Measurements from ENCODE around the gene SREBF1. TPM values are rescaled to one million over a fixed set of nuclear protein-coding genes. Genes with fewer than 3 reads are reported as not detected.

SREBF1 gene
- total RNA-seq, 2 donors from 2014 or later = 192 to 209 TPM

- no peaks in the 10 kb centered on the region for H3K36me3 Mint-ChIP-seq (ENCODE audit: insufficient read depth in 2 of 2)
- H3K9me3 Mint-ChIP-seq = no peaks in the 10 kb centered on the region
- H3K4me3 Mint-ChIP-seq = no peak overlapping the region
- no peaks in the 10 kb centered on the region for H3K27me3 Mint-ChIP-seq (ENCODE audit: low read depth)
- DNase-seq (no peak), ATAC-seq (replicated peaks in 1 of 2) (no peak)
- H3K4me1 Mint-ChIP-seq (ENCODE audit: low read depth) = no peaks in the 10 kb centered on the region
- H3K27ac Mint-ChIP-seq = no peak overlapping the region
Measured at GRCh38 chr17:17871913-17872312, 35.1 kb upstream of the SREBF1 start.

- Mint-ChIP-seq H3K4me3 (no peak overlapping the region), H3K27me3 (ENCODE audit: low read depth) (no peaks in the 10 kb centered on the region), H3K27ac (no peak overlapping the region), H3K4me1 (ENCODE audit: low read depth) (no peaks in the 10 kb centered on the region), H3K36me3 (ENCODE audit: insufficient read depth in 2 of 2) (no peaks in the 10 kb centered on the region), H3K9me3 (no peaks in the 10 kb centered on the region)
- DNase-seq = no peak
- no peak for ATAC-seq (replicated peaks in 1 of 2)
Measured at GRCh38 chr17:17870247-17870646, 33.5 kb upstream of the SREBF1 start.

DNA sequence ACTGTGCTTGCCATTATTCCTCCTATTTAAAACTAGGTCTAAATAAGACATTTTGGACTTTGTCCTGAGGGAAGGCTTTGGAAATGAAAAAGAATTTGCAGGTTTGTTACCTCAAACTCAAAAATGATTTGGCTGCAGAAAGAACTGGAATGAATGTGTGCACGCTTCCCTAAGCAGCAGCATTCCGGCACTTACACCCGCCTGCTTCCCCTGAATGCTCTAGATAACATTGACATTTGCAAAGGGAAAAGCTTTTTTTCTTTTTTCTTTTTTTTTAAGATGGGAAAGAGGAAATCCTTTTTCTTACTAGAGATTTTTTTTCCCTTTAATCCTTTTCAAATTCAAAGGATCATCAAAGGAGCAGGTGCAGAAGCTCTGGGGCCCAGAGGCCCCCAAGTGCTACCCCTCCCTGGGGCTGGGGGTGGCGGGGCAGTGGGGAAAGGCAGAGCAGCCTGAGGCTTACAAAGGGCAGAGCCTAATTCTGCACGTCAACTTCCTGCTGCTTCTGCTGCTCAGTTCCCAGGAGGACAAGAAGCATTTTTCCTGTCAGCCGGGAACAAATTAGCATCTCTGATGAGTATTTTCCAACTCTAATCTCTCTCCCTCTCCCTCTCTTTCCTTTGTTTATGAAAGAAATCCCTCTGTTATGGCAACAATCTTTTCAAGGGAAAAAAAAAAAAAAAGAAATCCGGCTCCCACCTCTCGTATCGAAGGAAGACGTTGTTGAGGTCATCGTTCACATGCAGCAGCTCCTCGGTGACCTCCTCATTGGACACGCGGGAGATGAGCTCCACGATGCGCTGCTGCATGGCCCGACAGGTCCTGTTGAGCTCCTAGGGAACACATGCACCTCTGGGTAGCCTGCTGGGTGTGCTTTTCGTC is 32.1 kb upstream of the SREBF1 start:
- Mint-ChIP-seq H3K27ac (no peak overlapping the region), H3K4me1 (ENCODE audit: low read depth) (peaks cover 5% of the 10 kb centered on the region), H3K9me3 (no peaks in the 10 kb centered on the region), H3K4me3 (no peak overlapping the region), H3K27me3 (ENCODE audit: low read depth) (no peaks in the 10 kb centered on the region), H3K36me3 (ENCODE audit: insufficient read depth in 2 of 2) (no peaks in the 10 kb centered on the region)
- ATAC-seq (replicated peaks in 1 of 2) (no peak), DNase-seq (no peak)

- Mint-ChIP-seq H3K36me3 (ENCODE audit: insufficient read depth in 2 of 2) (no peaks in the 10 kb centered on the region), H3K27ac (no peak overlapping the region), H3K27me3 (ENCODE audit: low read depth) (no peaks in the 10 kb centered on the region), H3K4me3 (no peak overlapping the region), H3K4me1 (ENCODE audit: low read depth) (peaks cover 20% of the 10 kb centered on the region), H3K9me3 (no peaks in the 10 kb centered on the region)
- no peak for DNase-seq
- no peak for ATAC-seq (replicated peaks in 1 of 2)
Measured at GRCh38 chr17:17866897-17867296, 30.1 kb upstream of the SREBF1 start.

- Mint-ChIP-seq H3K36me3 (ENCODE audit: insufficient read depth in 2 of 2) (no peaks in the 10 kb centered on the region), H3K4me1 (ENCODE audit: low read depth) (peaks cover 20% of the 10 kb centered on the region), H3K27me3 (ENCODE audit: low read depth) (no peaks in the 10 kb centered on the region), H3K27ac (no peak overlapping the region), H3K4me3 (no peak overlapping the region), H3K9me3 (no peaks in the 10 kb centered on the region)
- DNase-seq (no peak), ATAC-seq (replicated peaks in 1 of 2) (no peak)
Measured at GRCh38 chr17:17866425-17866824, 29.6 kb upstream of the SREBF1 start.

GRCh38 chr17:17865035-17865434 is 28.2 kb upstream of the SREBF1 start:
- DNase-seq (no peak), ATAC-seq (replicated peaks in 1 of 2) (no peak)
- Mint-ChIP-seq H3K36me3 (ENCODE audit: insufficient read depth in 2 of 2) (no peaks in the 10 kb centered on the region), H3K4me1 (ENCODE audit: low read depth) (peaks cover 26% of the 10 kb centered on the region), H3K4me3 (no peak overlapping the region), H3K27ac (no peak overlapping the region), H3K9me3 (no peaks in the 10 kb centered on the region), H3K27me3 (ENCODE audit: low read depth) (no peaks in the 10 kb centered on the region)

GRCh38 chr17:17860766-17861107 is 24.0 kb upstream of the SREBF1 start:
- Mint-ChIP-seq H3K27me3 (ENCODE audit: low read depth) (no peaks in the 10 kb centered on the region), H3K27ac (no peak overlapping the region), H3K4me3 (no peak overlapping the region), H3K4me1 (ENCODE audit: low read depth) (peaks cover 38% of the 10 kb centered on the region), H3K9me3 (no peaks in the 10 kb centered on the region), H3K36me3 (ENCODE audit: insufficient read depth in 2 of 2) (no peaks in the 10 kb centered on the region)
- ATAC-seq (replicated peaks in 1 of 2) = no peak
- DNase-seq = no peak

GRCh38 chr17:17859909-17860765 is 23.4 kb upstream of the SREBF1 start:
- no peak overlapping the region for H3K27ac Mint-ChIP-seq
- no peaks in the 10 kb centered on the region for H3K27me3 Mint-ChIP-seq (ENCODE audit: low read depth)
- H3K4me1 Mint-ChIP-seq (ENCODE audit: low read depth) = peaks cover 44% of the 10 kb centered on the region
- H3K36me3 Mint-ChIP-seq (ENCODE audit: insufficient read depth in 2 of 2) = no peaks in the 10 kb centered on the region
- DNase-seq (peak; percentile 72 to 77), ATAC-seq (replicated peaks in 1 of 2) (peak; percentile 85 to 86)
- H3K4me3 Mint-ChIP-seq = no peak overlapping the region
- no peaks in the 10 kb centered on the region for H3K9me3 Mint-ChIP-seq

GRCh38 chr17:17857496-17857895 is 20.7 kb upstream of the SREBF1 start:
- Mint-ChIP-seq H3K4me1 (ENCODE audit: low read depth) (peaks cover 51% of the 10 kb centered on the region), H3K27ac (no peak overlapping the region), H3K36me3 (ENCODE audit: insufficient read depth in 2 of 2) (peaks cover 0 to 3% of the 10 kb centered on the region in 2 donors), H3K4me3 (no peak overlapping the region), H3K9me3 (no peaks in the 10 kb centered on the region), H3K27me3 (ENCODE audit: low read depth) (no peaks in the 10 kb centered on the region)
- DNase-seq = no peak
- no peak for ATAC-seq (replicated peaks in 1 of 2)

- H3K4me1 Mint-ChIP-seq (ENCODE audit: low read depth) = peaks cover 61% of the 10 kb centered on the region
- no peak overlapping the region for H3K27ac Mint-ChIP-seq
- ATAC-seq (replicated peaks in 1 of 2) (no peak), DNase-seq (no peak)
- no peak overlapping the region for H3K4me3 Mint-ChIP-seq
- no peaks in the 10 kb centered on the region for H3K27me3 Mint-ChIP-seq (ENCODE audit: low read depth)
- H3K9me3 Mint-ChIP-seq = no peaks in the 10 kb centered on the region
- peaks cover 0 to 3% of the 10 kb centered on the region in 2 donors for H3K36me3 Mint-ChIP-seq (ENCODE audit: insufficient read depth in 2 of 2)
Measured at GRCh38 chr17:17856386-17856785, 19.6 kb upstream of the SREBF1 start.

DNA sequence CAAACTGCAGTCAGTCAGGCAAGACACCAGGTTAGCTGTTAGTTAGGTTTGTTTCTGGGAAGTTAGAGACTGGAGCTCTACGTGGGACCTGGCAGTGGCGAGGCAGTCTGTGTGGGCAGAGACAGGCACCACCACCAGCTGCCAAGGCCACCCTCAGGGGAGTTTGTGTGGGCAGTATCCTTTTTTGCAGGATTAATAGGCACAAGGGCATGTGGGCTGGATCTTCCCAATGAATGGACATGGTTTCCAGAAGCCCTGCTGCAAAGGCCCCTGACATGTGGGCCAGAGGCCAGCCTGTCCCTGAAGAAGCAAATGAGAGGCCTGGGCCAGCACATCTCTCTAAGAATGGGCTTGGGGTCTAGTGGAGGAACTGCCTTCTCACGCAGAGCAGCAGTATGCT is 19.2 kb upstream of the SREBF1 start:
- DNase-seq = no peak
- H3K9me3 Mint-ChIP-seq = no peaks in the 10 kb centered on the region
- peak overlapping the region in 1 of 2 donors; percentile 86 for H3K4me3 Mint-ChIP-seq
- peaks cover 0 to 3% of the 10 kb centered on the region in 2 donors for H3K36me3 Mint-ChIP-seq (ENCODE audit: insufficient read depth in 2 of 2)
- ATAC-seq (replicated peaks in 1 of 2) = no peak
- H3K4me1 Mint-ChIP-seq (ENCODE audit: low read depth) = peaks cover 65% of the 10 kb centered on the region
- H3K27me3 Mint-ChIP-seq (ENCODE audit: low read depth) = no peaks in the 10 kb centered on the region
- peak overlapping the region; percentile 14 for H3K27ac Mint-ChIP-seq

- Mint-ChIP-seq H3K36me3 (ENCODE audit: insufficient read depth in 2 of 2) (peaks cover 0 to 5% of the 10 kb centered on the region in 2 donors), H3K27ac (peak overlapping the region; percentile 95), H3K27me3 (ENCODE audit: low read depth) (no peaks in the 10 kb centered on the region), H3K4me1 (ENCODE audit: low read depth) (peaks cover 80% of the 10 kb centered on the region), H3K4me3 (peak overlapping the region; percentile 86 to 94), H3K9me3 (no peaks in the 10 kb centered on the region)
- ATAC-seq (replicated peaks in 1 of 2) = peak; percentile 59 to 60
- DNase-seq = peak; percentile 71 to 84
Measured at GRCh38 chr17:17853811-17854447, 17.1 kb upstream of the SREBF1 start.

DNA sequence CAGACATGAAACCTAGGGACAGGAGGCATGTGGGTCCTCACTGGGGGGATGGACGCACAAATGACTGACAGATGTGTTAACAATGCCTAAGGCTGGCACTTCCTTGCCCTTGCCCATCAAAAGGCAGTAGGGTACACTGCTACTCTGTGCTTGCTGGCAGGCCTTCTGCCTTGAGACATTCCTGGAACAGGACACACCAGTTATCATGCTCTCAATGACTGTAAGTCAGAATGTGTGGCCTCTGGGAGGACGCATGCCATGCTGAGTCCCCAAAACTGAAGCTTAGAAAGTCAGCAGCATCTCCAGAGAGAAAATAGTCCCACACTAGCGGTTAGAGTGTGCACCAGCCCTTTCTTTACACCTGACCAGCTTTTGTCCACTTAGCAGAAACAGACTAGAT is 16.1 kb upstream of the SREBF1 start:
- Mint-ChIP-seq H3K27me3 (ENCODE audit: low read depth) (no peaks in the 10 kb centered on the region), H3K9me3 (no peaks in the 10 kb centered on the region), H3K4me3 (peak overlapping the region; percentile 86 to 94), H3K36me3 (ENCODE audit: insufficient read depth in 2 of 2) (peaks cover 0 to 5% of the 10 kb centered on the region in 2 donors), H3K4me1 (ENCODE audit: low read depth) (peaks cover 90% of the 10 kb centered on the region), H3K27ac (peak overlapping the region; percentile 95)
- DNase-seq (no peak), ATAC-seq (replicated peaks in 1 of 2) (no peak)
